Cardiac septum (tissue), 1 donor: Measurements from ENCODE around the gene CAPN10. TPM values are rescaled to one million over a fixed set of nuclear protein-coding genes. Genes with fewer than 3 reads are reported as not detected.

Experiments used
- DNase-seq: peaks from one replicate; pipeline ENCODE4 v3.0.0-alpha.2; 2020; ENCODE audit warnings: low spot score
- intact Hi-C: fragments of 100-400 bp; cut with DNase I; formaldehyde crosslinking; loops from one replicate; pipeline ENCODE4 v1.14.0; 2022
- total RNA-seq: library from RNA; stranded (reverse); fragmentation: NEBNext Ultra II Directional; extraction: Animal tissue kit (Norgen Biotek cat#: 25700); gene quantifications from one replicate; pipeline ENCODE4 v1.2.1, GENCODE V29; 2021
- donor health status: DM: no; HTN: no; CAD: no.

CAPN10 gene
- total RNA-seq, 1 donor from 2014 or later, result 24.3 TPM

DNA sequence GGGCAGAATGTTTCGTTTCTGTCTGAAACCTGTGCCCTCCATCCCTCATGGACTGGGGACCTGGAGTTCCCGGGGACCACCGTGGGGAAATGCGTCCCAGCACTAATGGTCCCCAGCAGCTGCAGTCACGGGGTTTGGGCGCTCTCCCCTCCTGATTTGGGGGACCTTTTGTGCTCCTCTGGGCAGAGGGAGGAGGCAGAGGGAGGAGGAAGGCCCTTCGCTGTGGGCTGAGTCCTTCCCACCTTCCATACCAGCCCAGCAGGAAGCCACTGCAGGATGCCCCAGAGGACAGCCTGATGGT is 41.9 kb downstream of the CAPN10 start:
- intact Hi-C loops, result no loop called here
- DNase-seq, result no peak

DNA sequence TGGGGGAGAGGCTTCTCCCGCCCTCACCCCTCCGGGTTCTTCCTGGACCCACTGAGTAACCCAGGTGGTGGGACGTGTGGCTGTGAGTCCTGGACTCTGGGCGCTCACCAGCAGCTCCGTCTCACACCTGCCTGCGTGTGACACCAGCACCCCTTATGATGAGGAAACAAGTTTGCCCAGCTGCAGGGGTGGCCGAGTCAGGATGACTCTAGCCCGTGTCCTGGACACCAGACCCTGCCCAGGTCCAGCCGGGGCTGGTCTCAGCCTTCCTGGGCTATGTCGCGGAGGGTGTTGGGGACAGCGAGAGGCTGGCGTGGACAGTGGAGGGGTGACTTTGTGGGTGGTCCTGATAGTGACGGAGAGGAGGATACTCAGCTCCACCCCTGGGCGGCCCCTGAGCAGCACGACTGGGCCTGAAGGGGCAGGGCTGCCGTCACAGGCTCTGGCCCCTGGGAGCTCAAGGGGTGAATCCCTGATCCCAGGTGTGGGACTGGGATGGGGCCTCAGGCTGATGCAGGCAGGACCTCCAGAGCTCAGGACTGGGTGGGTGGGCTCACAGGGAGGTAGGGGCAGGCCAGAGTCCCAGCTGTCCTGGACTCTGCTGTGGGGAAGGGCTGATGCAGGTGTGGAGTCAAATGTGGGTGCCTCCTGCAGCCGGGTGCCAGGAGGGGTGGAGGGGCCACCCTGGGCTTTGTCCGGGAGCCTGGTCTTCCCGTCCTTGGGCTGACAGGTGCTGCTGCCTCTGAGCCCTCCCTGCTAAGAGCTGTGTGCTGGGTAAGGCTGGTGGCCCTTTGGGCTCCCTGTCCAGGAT is 42.5 kb downstream of the CAPN10 start:
- peak; percentile 66 for DNase-seq
- intact Hi-C loops, result no loop called here

DNA sequence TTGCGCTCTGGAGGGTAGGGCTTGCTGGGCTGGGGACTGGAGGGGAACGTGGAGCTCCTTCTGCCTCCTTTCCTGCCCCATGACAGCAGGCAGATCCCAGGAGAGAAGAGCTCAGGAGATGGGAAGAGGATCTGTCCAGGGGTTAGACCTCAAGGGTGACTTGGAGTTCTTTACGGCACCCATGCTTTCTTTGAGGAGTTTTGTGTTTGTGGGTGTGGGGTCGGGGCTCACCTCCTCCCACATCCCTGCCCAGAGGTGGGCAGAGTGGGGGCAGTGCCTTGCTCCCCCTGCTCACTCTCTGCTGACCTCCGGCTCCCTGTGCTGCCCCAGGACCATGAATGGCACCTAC is 43.1 kb downstream of the CAPN10 start:
- intact Hi-C loops, result no loop called here
- DNase-seq, result peak; percentile 24

DNA sequence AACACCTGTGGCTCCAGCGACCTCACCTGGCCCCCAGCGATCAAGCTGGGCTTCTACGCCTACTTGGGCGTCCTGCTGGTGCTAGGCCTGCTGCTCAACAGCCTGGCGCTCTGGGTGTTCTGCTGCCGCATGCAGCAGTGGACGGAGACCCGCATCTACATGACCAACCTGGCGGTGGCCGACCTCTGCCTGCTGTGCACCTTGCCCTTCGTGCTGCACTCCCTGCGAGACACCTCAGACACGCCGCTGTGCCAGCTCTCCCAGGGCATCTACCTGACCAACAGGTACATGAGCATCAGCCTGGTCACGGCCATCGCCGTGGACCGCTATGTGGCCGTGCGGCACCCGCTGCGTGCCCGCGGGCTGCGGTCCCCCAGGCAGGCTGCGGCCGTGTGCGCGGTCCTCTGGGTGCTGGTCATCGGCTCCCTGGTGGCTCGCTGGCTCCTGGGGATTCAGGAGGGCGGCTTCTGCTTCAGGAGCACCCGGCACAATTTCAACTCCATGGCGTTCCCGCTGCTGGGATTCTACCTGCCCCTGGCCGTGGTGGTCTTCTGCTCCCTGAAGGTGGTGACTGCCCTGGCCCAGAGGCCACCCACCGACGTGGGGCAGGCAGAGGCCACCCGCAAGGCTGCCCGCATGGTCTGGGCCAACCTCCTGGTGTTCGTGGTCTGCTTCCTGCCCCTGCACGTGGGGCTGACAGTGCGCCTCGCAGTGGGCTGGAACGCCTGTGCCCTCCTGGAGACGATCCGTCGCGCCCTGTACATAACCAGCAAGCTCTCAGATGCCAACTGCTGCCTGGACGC is 43.6 kb downstream of the CAPN10 start:
- DNase-seq, result peak; percentile 71
- intact Hi-C loops, result no loop called here

DNA sequence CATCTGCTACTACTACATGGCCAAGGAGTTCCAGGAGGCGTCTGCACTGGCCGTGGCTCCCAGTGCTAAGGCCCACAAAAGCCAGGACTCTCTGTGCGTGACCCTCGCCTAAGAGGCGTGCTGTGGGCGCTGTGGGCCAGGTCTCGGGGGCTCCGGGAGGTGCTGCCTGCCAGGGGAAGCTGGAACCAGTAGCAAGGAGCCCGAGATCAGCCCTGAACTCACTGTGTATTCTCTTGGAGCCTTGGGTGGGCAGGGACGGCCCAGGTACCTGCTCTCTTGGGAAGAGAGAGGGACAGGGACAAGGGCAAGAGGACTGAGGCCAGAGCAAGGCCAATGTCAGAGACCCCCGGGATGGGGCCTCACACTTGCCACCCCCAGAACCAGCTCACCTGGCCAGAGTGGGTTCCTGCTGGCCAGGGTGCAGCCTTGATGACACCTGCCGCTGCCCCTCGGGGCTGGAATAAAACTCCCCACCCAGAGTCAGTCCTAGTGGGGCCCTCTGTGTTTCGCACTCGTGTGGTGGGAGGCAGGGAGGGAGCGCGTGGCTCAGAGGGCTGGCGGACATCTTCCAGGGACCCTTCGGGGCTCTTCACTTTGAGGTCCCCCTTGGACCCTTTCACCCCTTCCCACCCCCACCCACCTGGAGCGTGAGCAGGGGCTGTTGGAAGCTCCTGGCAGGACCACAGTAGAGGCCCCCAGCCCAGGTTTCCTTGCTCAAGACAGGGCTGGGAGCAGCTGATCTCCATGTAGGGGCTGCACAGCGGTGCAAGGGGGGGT is 44.4 kb downstream of the CAPN10 start:
- peak; percentile 38 for DNase-seq
- intact Hi-C loops, result no loop called here

DNA sequence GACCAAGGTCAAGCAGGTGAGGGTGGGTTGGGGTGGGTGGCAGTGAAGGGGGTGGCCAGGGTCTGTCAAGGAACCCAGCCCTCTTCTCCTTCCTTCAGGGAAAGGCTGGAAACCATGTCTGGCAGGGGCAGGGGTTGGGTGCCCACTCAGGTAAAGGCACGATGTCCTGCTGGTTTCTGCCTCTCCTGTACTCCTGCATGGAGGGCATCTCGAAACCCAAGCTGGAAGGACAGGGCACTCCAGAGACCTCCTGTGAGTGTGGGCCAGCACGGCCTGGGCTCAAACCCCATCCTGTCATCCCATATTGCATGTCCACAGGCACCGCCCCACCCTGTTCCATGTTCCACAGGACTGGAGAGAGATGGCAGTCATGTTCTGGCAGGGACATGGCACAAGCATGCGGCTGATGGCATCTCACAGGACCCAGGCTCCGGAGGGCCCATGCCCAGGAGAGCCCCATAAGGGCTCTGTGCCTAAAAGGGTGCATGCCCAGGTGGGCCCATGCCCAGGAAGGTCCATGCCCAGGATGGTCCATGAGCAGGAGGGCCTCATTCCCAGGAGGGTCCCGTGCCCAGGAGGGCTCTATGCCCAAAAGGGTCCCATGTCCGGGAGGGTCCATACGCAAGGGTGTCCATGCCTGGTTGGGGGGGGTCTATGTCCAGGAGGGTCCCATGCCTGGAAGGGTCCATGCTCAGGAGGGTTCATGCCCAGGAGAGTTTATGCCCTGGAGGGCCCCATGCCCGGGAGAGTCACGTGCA is 45.2 kb downstream of the CAPN10 start:
- peak; percentile 57 for DNase-seq
- intact Hi-C loops, result no loop called here

DNA sequence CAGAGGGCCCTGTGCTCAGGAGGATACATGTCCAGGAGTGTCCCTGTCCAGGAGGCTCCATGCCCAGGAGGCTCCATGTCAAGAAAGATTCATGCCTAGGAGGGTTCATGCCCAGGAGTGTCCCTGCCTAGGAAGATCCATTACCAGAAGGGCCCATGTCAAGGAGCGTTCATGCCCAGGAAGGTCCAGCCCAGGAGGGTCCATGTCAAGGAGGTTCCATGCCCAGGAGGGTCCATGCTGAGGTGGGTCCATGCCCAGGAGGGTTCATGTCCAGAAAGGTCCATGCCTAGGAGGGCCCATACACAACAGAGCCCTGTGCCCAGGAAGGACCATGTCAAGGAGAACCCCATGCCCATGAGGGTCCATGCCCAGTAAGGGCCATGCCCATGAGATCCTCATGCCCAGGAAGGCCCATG is 45.8 kb downstream of the CAPN10 start:
- DNase-seq, result peak; percentile 56
- intact Hi-C loops, result no loop called here

GRCh38 chr2:240635121-240635997 is 48.8 kb downstream of the CAPN10 start:
- DNase-seq, result peak; percentile 51
- intact Hi-C loops, result no loop called here

DNA sequence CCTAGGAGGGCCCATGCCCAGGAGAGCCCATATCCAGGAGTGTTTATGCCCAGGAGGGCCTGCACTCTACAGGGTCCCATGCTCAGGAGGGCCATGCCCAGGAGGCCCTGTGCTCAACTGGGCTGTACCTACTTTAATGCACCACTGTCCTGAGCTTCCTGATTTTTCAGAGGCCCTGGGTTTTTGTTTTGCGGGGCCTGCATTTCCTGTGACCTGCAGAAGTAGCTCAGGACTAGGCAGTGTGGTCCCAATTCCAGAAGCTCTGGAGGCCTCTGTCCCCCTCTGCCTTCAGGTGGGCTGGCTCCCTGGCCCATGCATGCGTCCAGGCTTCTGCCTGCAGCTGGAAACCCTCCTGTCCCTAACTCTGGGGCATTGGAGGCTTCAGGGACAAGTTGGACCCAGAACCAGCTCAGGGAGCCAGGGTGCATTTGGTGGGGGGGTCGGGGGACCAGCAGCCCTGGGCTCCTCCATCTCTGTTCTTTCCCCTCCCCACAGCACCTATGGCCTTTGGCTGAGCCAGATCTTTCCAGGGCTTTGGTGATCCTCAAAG is 49.5 kb downstream of the CAPN10 start:
- DNase-seq, result peak; percentile 49
- intact Hi-C loops, result no loop called here

DNA sequence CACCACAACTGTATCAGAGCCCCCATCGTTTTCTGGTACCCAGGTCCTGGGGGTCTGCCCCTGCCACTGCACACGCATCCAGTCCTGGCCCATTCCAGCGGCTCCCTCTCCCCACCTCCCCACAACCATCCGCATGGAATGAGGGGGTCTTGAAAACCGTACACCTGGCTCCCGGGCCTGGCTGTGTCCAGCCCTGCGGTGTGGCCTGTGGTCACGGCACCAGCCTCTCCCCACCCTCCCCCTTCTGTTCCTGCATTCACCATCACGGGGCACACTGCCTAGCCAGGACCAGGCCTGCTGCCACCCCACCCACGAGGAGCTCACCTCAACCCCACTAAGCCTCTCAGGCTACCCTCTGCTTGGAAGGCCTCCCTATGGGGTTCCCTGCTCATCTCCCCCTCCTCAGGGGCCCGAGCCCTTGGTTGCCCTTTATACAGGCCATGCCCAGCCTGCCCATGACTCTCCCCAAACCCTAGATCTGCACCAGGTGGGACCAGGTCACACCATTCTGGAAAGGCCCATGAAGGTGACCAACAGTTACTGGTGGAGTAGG is 50.1 kb downstream of the CAPN10 start:
- peak; percentile 47 for DNase-seq
- intact Hi-C loops, result no loop called here

- intact Hi-C loops, result no loop called here
- DNase-seq, result peak; percentile 50
These were observed 50.8 kb downstream of the CAPN10 start for GRCh38 chr2:240637116-240637900.

DNA sequence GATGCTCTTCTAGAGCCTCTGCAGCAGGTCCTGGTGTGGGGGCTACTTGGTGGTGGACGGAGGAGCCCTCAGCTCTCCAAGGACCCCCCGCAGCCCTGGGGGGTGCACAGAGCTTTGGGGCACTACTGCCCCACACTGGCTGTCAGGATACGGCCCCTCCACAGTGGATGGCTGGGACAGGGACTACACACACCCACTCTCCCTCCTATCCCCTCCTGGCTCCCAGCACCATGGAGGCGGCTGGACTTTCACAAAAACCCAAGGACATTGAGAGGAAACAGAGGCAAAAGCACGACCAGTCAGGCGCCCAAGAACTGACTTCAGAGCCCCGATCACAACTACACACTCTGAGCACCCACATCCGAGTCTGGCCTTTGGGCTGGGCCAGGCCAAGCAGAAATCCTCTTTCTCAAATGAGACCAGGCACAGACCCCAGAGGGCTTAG is 51.4 kb downstream of the CAPN10 start:
- intact Hi-C loops, result no loop called here
- no peak for DNase-seq

DNA sequence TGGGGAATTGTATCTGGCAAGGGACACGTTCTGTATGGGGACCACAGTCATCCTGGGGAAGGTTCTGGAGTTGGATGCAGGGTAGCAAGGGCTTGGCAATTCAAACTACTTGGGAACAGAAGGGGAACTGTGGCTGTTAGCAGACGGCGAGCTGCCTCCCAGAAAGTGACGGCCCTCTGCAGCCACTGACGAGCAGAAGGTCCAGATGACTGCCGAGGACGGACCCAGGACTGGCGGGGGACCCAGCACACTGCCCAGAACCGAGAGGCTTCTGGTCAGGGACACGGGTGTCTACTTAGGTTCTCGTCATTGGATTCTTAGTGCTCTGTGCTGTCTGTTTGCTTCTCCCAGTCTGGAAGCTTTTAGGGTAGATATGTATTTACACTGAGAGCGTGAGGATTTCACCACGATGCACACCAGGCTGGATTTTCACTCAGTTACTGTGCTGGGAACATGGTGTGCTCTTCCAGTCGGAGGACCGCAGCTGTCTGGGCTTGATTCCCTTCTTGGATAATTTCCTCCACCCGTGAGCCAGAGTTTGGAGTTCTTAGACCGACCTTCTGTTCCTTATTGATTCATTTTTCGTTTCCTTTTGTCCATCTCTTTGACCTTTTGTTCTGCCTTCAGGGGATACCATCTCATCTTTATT is 52.1 kb downstream of the CAPN10 start:
- intact Hi-C loops, result no loop called here
- peak; percentile 26 for DNase-seq

DNA sequence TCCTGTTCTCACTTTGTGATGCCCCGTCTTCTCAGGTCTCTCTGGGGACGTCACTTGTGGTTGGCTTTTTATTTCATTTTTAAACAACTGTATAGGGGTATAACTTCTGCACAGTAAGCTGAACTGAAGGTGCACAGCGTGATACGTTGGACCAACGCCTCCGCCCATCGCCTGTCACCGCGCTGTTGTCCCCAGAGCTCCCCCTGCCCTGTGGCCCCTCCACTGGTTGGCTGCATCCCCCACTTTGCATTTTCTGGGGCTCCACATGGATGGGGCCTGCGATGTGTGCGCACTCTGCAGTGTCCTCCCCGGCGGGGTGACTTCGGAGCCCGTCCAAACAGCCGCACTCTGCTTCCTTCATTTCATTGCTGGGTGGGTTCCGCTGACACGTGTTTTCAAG is 53.0 kb downstream of the CAPN10 start:
- intact Hi-C loops, result no loop called here
- no peak for DNase-seq

- no peak for DNase-seq
- intact Hi-C loops, result no loop called here
These were observed 54.4 kb downstream of the CAPN10 start for GRCh38 chr2:240640939-240641338.

DNA sequence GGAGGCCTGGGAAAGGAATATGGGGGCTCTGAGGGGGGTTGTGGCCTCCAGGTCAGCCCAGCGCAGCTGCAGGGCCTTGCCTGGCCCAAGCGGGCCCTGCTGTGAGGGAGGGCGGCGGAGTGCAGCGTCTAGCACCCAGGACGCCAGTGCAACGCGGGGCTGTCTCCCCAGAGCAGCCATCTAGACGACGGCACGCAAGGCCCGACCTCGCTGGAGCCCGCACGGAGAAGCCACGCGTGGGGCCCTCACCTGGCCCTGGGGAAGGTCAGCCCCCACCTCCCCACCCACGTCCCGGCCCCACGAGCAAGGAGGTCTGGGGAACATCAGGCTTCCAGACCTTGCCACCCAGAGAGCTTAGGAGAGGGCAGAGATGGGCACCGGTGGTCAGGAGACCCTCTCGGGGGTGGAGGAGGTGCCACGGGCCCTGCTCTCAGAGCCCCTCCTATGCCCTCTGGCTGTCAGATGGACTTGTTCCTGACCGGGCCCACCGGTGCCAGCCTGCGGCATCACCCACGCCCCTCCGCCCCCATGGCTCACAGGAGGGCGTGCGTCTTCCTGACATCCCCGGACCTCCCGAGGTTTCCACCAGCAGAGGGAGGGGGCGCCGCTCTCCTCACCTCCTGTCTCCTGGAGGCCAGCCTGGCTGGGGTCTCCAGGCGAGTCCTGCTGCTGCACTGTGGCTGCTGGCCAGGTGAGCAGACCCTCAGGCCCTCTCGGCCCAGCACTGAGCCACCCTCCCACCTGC is 55.7 kb downstream of the CAPN10 start:
- no peak for DNase-seq
- intact Hi-C loops, result no loop called here
